ENCODE data around the gene NFILZ.

The NFILZ gene

GRCh38 chr19:8629996-8630683, at the start of gene NFILZ:
Gene NFILZ (plus strand): TSS chr19:8630633. CDS start chr19:8676766, 46,133 bp downstream.
- DNase-seq (ENCODE audit: low read depth), result no peak

DNA sequence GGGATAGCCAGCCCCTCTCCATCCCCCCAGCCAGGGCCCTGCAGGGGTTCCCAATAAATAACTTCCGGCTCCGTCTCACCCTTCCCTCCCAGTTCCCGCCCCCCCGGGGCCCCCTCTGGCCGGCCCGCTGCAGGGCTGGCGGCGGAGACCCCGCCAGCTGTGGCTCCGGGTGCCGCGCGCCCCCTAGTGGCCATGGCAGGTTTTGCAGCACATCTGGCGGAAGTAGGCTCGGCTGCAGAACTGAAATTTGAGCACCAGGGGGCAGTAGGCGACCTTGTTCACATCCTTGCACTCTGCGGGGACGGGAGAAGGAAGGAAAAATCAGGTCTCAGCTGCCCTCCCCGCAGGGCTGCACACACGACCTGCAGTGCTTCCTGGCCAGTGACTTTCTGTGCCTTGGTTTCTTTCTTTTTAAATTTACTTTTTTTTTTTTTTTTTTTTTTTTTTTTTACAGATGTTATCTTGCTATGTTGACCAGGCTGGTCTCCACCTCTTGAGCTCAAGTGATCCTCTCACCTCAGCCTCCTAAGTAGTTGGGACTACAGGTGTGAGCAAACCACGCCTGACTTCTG, 49.6 kb upstream of the NFILZ start:
- peak; percentile 42 for DNase-seq (ENCODE audit: low read depth)

- DNase-seq (ENCODE audit: low read depth), result no peak
Measured at GRCh38 chr19:8584965-8585893, 45.2 kb upstream of the NFILZ start.

DNA sequence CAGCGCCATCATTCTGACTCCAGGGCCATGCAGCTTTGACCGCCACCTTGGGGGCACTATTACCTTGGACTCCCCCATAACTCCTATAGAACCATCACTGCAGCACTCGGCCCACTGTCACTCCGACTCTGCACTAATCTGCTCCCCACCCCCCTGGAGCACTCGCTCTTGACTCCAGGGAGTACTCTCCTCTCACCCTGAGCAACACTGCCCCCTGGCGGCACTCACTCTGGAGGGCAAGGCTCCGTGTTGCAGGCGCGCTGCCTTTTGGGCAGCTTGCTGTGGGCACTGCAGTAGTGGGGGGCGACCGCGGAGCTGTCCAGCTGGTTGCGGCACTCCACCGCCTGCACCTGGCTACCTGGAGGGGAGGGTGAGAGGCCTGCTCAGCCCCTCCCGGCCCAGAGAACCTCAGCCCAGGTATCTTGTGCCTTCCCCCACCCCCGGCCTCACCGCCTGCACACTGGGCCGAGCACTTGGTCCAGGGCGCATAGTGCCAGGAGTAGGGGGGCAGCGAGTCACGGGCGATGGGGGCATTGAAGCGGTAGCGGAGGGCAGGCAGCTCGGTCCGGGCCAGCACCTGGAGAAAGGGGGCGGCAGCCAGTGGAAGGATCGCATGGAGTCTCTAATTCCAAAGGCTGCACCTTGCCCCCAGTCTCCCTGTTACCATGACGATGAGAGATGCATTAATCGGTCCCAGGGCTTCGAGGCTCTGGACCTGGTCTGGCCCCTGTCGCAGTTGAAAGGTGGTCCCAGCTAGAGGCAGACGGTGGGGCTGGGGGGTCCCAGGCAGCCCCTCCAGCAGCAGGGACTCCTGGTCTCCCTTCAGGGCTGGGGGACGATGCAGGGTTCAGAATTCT, 44.3 kb upstream of the NFILZ start:
- DNase-seq (ENCODE audit: low read depth), result no peak

DNA sequence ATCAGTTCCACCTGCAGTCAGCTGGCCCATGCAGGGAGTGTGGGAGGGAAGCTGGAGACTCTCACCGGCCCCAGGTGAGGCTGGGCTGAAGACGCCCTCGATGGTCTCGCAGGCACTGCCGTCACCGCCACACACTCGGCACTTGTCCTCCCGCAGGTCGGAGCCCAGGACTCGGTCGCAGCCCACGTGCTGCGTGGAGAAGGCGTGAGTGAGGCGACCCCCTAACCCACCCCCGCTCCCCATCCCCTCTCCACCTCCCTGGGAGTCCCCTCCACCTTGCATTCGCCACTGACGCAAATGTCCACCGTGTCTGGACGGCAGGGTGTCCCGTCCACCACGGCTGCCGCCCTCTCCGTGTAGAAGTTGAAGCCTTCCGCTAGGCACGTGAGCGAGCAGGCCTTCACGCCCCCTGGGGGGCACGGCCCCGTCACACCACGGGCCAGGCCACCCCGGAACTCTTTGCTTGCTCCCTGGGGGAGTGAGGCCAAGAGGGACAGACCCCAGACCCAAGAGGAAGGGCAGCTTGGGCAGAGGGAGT, 41.2 kb upstream of the NFILZ start:
- DNase-seq (ENCODE audit: low read depth), result no peak

GRCh38 chr19:8592231-8593009, 38.0 kb upstream of the NFILZ start:
- no peak for DNase-seq (ENCODE audit: low read depth)

DNA sequence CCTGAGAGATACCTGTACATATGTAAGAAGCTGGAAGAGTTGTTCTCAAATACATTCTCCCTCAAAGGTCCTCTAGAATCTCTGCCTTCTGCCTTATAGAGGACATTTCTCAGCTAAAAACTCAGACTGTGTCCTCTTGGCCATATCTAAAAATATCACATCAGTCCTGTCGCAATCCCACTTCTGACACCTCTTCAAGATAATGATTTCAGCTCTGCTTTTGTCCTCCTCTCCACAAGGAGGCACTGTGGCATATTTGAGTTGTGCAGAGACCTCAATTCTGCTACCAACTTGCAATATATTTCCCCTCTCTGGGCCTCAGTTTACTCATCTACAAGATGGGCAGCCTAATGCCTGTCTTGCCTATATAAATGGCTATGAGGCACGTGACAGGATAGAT, 36.5 kb upstream of the NFILZ start:
- DNase-seq (ENCODE audit: low read depth), result no peak

DNA sequence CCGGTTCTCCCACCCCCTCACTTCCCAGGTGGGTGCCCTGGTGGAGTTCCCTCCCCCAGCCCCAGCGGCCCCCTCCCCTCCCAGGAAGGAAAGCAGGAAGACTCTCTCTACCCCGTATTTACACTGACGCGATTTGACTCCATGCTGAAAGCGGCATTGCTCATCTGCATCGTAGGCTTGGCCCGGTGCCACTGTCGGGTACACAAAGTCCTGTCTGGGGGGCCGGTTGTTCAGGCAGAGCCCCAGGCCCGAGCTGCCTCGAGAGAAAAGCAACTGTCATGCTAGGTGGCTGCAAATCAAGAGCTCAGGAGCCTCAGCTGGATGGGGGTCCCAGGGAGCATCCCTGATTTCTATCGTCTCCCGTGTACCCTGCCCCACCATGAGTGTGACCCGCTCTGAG, 34.8 kb upstream of the NFILZ start:
- no peak for DNase-seq (ENCODE audit: low read depth)

DNA sequence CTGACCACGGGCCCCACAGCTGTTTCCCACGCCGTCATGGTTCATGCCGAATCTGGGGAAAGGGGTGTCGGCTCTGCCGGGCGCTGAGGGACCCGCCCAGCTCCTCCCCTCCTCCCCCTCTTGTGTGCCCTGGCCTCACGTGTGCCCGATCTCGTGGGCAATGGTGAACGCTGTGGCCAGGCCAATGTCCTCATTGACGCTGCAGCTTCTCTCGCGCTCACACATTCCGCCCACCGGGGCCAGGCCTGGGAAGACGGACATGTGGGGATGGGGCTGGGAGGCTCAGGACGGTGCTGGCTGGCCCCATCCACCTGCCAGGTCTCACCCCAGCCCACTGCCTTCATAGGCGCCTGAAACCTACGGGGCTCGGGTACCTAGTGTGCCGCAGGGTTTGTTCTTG, 34.3 kb upstream of the NFILZ start:
- DNase-seq (ENCODE audit: low read depth), result no peak

GRCh38 chr19:8600064-8600463, 30.4 kb upstream of the NFILZ start:
- DNase-seq (ENCODE audit: low read depth), result no peak

DNA sequence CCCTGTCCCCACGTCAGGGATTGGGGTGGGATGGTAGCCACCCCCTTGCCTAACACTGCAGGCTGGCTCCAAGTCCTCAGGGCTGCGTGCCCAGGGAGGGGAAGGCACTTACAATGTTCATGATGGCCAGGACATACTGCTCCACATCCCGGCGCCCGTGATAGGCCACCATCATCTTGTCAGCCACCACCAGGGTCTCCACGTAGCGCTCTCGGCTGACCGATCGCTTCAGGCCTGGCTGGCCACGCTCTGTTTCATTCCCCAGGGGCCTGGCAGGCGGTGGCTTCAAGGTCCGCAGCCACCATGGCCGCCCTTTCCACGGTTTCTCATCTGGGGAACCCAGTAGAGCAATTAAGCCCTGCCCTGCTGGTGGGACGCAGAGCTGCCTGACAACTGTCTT, 29.6 kb upstream of the NFILZ start:
- no peak for DNase-seq (ENCODE audit: low read depth)

DNA sequence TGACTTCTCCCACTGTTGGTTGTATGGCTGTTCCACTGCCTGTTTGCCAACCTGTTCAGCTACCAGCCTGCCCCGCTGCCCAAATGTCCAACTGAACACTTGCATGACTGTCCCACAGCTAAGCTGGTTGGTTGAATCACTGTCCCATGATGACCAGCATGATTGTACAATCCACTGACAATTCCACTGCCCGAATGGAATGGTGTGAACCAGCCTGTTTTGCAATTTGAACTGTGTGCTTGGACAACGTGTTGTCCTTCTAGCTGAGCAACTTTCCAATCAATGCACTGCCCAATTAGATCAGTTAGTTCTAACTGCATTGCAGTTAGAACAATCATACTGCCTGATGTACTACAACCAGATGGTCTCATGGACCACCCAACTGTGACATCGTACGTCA, 28.6 kb upstream of the NFILZ start:
- DNase-seq (ENCODE audit: low read depth), result no peak

GRCh38 chr19:8605514-8605913, 24.9 kb upstream of the NFILZ start:
- DNase-seq (ENCODE audit: low read depth), result no peak

GRCh38 chr19:8607386-8607785, 23.0 kb upstream of the NFILZ start:
- no peak for DNase-seq (ENCODE audit: low read depth)

DNA sequence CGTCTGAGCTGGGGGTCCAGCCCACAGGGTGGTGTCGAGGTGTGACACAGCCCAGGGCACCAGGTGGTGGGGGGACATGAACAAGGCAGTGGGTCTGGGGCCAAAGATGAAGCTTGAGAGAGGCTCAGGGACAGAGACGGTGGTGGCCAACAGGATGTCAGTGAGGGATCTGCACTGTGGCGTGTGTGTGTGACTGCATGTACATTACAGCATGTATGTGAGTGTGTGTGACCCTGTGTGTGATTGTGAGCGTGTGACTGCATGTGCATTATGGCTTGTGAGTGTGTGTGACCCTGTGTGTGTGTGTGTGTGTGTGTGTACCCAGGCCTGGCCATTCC, 21.5 kb upstream of the NFILZ start:
- no peak for DNase-seq (ENCODE audit: low read depth)

- no peak for DNase-seq (ENCODE audit: low read depth)
Measured at GRCh38 chr19:8609279-8610040, 21.0 kb upstream of the NFILZ start.

DNA sequence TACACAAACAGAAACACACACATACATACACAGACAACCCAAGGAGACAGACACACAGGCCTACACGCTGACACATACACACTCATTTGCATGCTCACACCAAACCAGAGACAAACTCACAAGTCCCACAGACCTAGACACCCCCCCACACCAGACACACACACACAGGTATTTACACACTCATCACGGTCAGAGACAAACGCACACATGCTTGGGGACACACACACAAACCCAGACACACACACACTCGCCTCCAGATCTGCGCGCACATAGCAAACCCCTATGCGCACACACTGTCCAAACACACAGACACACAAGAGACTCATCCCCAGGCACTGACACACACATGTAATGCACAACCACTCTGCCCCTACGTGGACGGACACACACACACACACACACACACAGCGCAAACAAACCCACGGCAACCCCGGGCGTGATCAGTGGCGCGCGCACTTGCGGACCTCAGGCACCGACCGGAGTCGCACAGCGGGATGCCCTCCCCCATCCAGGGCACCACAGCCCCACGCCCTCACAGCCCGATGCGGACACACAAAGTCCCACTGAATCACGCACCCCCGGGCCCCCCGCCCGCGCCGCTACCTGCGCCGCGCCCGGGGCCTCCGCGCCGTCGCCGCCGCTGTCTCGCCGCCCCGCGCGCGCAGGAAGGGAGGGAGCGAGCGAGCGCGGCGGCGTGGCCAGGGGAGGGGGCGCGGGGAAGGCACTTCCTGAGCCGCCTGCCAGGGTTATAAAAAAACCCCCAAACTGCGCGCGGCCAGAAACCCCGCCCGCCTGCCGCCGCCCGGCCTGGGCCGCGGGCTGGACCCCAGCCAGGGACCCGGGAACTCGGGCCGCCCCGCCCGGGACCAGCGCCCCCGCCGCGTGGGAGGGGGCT, 20.1 kb upstream of the NFILZ start, which contains the start of gene ADAMTS10:
Gene ADAMTS10 (minus strand): TSS at position 675 of the 895 bp plus-strand sequence. CDS start 5,005 bp downstream, outside the sequence.
- DNase-seq (ENCODE audit: low read depth), result no peak

DNA sequence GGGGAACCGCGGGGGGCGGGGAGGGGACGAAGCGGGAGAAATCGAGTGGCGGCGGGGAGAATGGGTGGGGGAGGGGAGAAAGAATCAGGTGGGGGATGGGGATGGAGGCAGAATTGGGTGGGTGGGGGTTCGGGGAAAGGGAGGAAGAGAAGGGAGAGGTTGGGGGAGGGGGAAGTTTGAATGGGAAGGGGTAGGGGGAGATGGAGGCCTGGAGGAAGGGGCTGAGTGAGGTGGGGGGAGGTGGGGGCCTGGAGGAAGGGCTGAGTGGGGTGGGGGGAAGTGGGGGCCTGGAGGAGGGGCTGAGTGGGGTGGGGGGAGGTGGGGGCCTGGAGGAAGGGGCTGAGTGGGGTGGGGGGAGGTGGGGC, 19.5 kb upstream of the NFILZ start:
- no peak for DNase-seq (ENCODE audit: low read depth)

- no peak for DNase-seq (ENCODE audit: low read depth)
Measured at GRCh38 chr19:8611391-8611876, 19.0 kb upstream of the NFILZ start.

Measured in GM04504 (cell line).